Measurements from ENCODE around the gene PCA3.
"Not testable (repeated sequence)": the region's sequence is repeated elsewhere in the genome, so short reads cannot be mapped to it uniquely, and the experiment has no call there.

PCA3 gene

GRCh38 chr9:76764138-76764537 lies at the start of gene PCA3:
TSS of gene PCA3 (plus strand) at chr9:76764438.
- no peak for DNase-seq

GRCh38 chr9:76716085-76716672 lies 48.1 kb upstream of the PCA3 start:
- no peak for DNase-seq

GRCh38 chr9:76717176-76717575 lies 47.1 kb upstream of the PCA3 start:
- no peak for DNase-seq

GRCh38 chr9:76717613-76718012 lies 46.6 kb upstream of the PCA3 start:
- DNase-seq, result no peak

GRCh38 chr9:76718166-76718565 lies 46.1 kb upstream of the PCA3 start:
- DNase-seq, result no peak

GRCh38 chr9:76720245-76720644 lies 44.0 kb upstream of the PCA3 start:
- DNase-seq, result no peak

GRCh38 chr9:76725011-76725546 lies 39.2 kb upstream of the PCA3 start:
- DNase-seq, result no peak

GRCh38 chr9:76725885-76726284 lies 38.4 kb upstream of the PCA3 start:
- DNase-seq, result no peak

- DNase-seq, result no peak
Measured at GRCh38 chr9:76729116-76729515, 35.1 kb upstream of the PCA3 start.

GRCh38 chr9:76729980-76730737 lies 34.1 kb upstream of the PCA3 start:
- no peak for DNase-seq

GRCh38 chr9:76730801-76731200 lies 33.4 kb upstream of the PCA3 start:
- DNase-seq, result no peak

GRCh38 chr9:76732341-76732958 lies 31.8 kb upstream of the PCA3 start:
- no peak for DNase-seq

GRCh38 chr9:76733096-76733495 lies 31.1 kb upstream of the PCA3 start:
- DNase-seq, result no peak

- DNase-seq, result no peak
Measured at GRCh38 chr9:76734716-76735115, 29.5 kb upstream of the PCA3 start.

GRCh38 chr9:76737154-76737902 lies 26.9 kb upstream of the PCA3 start:
- DNase-seq, result no peak

GRCh38 chr9:76738402-76738801 lies 25.8 kb upstream of the PCA3 start:
- no peak for DNase-seq

- DNase-seq, result no peak
Measured at GRCh38 chr9:76741524-76741923, 22.7 kb upstream of the PCA3 start.

- not testable (repeated sequence) for DNase-seq
Measured at GRCh38 chr9:76742890-76743289, 21.3 kb upstream of the PCA3 start.

GRCh38 chr9:76743931-76744330 lies 20.3 kb upstream of the PCA3 start:
- DNase-seq, result no peak

- DNase-seq, result no peak
Measured at GRCh38 chr9:76744336-76744735, 19.9 kb upstream of the PCA3 start.

- DNase-seq, result no peak
Measured at GRCh38 chr9:76751001-76751400, 13.2 kb upstream of the PCA3 start.

- no peak for DNase-seq
Measured at GRCh38 chr9:76756268-76756640, 8.0 kb upstream of the PCA3 start.

GRCh38 chr9:76756941-76757673 lies 7.1 kb upstream of the PCA3 start:
- no peak for DNase-seq
